ENCODE measurements around the gene STAT4. TPM values are rescaled to one million over a fixed set of nuclear protein-coding genes. Genes with fewer than 3 reads are reported as not detected.
A peak's percentile ranks its signal among the peaks of the same experiment; 100 is the strongest.

STAT4 gene
- total RNA-seq, 1 donor from 2014 or later: 1.6 TPM

- Mint-ChIP-seq H3K36me3 (ENCODE audit: low read depth, unreplicated experiment) (peaks cover 33% of the 10 kb centered on the region), H3K4me3 (ENCODE audit: unreplicated experiment) (no peak overlapping the region), H3K27me3 (ENCODE audit: low read depth, unreplicated experiment) (no peaks in the 10 kb centered on the region), H3K9me3 (ENCODE audit: unreplicated experiment) (peaks cover 1% of the 10 kb centered on the region), H3K27ac (ENCODE audit: unreplicated experiment) (no peak overlapping the region), H3K4me1 (ENCODE audit: low read depth, unreplicated experiment) (peaks cover 22% of the 10 kb centered on the region)
- Histone ChIP-seq H4K20me1 (ENCODE audit: insufficient read depth, low read length) (peaks cover 22% of the 10 kb centered on the region), H3K4me2 (ENCODE audit: low read length) (no peak overlapping the region), H3K4me1 (ENCODE audit: insufficient read depth, low read length) (peaks cover 14% of the 10 kb centered on the region), H3K79me2 (ENCODE audit: insufficient read depth, low read length) (peaks cover 33% of the 10 kb centered on the region), H2AFZ (ENCODE audit: low read depth, low read length) (no peak overlapping the region), H3K9ac (ENCODE audit: low read length) (no peak overlapping the region), H3K27ac (ENCODE audit: low read depth, low read length) (no peak overlapping the region), H3K27me3 (ENCODE audit: insufficient read depth, low read length) (no peaks in the 10 kb centered on the region), H3K4me3 (ENCODE audit: insufficient read depth, low read depth, low read length) (no peak overlapping the region), H3K9me3 (ENCODE audit: insufficient read depth, low read depth, low read length) (no peaks in the 10 kb centered on the region), H3K36me3 (ENCODE audit: insufficient read depth, low read length) (peaks cover 10% of the 10 kb centered on the region)
- TF ChIP-seq CTCF (IDR thresholded peaks at IDR 0.05; ENCODE audit: insufficient read depth, low read depth, low read length): no peak
- TF ChIP-seq EZH2 (IDR thresholded peaks at IDR 0.05; ENCODE audit: insufficient read depth, low read length): no peak
- DNase-seq (ENCODE audit: low read depth) (no peak), FAIRE-seq (peak; percentile 54)
Observed at GRCh38 chr2:191010887-191011885, 139.6 kb downstream of the STAT4 start.

GRCh38 chr2:191009541-191010374 lies 141.0 kb downstream of the STAT4 start:
- no peaks in the 10 kb centered on the region for H3K27me3 ChIP-seq (ENCODE audit: insufficient read depth, low read length)
- H2AFZ ChIP-seq (ENCODE audit: low read depth, low read length): no peak overlapping the region
- no peak overlapping the region for H3K9ac ChIP-seq (ENCODE audit: low read length)
- H3K4me2 ChIP-seq (ENCODE audit: low read length): no peak overlapping the region
- no peak overlapping the region for H3K4me3 ChIP-seq (ENCODE audit: insufficient read depth, low read depth, low read length)
- H3K79me2 ChIP-seq (ENCODE audit: insufficient read depth, low read length): peaks cover 33% of the 10 kb centered on the region
- Mint-ChIP-seq H3K27ac (ENCODE audit: unreplicated experiment) (peak overlapping the region; percentile 56), H3K36me3 (ENCODE audit: low read depth, unreplicated experiment) (peaks cover 38% of the 10 kb centered on the region), H3K9me3 (ENCODE audit: unreplicated experiment) (no peaks in the 10 kb centered on the region), H3K4me1 (ENCODE audit: low read depth, unreplicated experiment) (peaks cover 24% of the 10 kb centered on the region), H3K4me3 (ENCODE audit: unreplicated experiment) (no peak overlapping the region), H3K27me3 (ENCODE audit: low read depth, unreplicated experiment) (no peaks in the 10 kb centered on the region)
- no peaks in the 10 kb centered on the region for H3K9me3 ChIP-seq (ENCODE audit: insufficient read depth, low read depth, low read length)
- H4K20me1 ChIP-seq (ENCODE audit: insufficient read depth, low read length): peaks cover 22% of the 10 kb centered on the region
- no peak for TF ChIP-seq CTCF (IDR thresholded peaks at IDR 0.05; ENCODE audit: insufficient read depth, low read depth, low read length)
- TF ChIP-seq EZH2 (IDR thresholded peaks at IDR 0.05; ENCODE audit: insufficient read depth, low read length): no peak
- H3K4me1 ChIP-seq (ENCODE audit: insufficient read depth, low read length): peaks cover 13% of the 10 kb centered on the region
- H3K27ac ChIP-seq (ENCODE audit: low read depth, low read length): no peak overlapping the region
- DNase-seq (ENCODE audit: low read depth): peak; percentile 55
- FAIRE-seq: no peak
- H3K36me3 ChIP-seq (ENCODE audit: insufficient read depth, low read length): peaks cover 24% of the 10 kb centered on the region
